ENCODE results near the gene XYLT2. TPM values are rescaled to one million over a fixed set of nuclear protein-coding genes. Genes with fewer than 3 reads are reported as not detected.

XYLT2 gene
- total RNA-seq, 1 experiment from 2014 or later, result 26.4 TPM

DNA sequence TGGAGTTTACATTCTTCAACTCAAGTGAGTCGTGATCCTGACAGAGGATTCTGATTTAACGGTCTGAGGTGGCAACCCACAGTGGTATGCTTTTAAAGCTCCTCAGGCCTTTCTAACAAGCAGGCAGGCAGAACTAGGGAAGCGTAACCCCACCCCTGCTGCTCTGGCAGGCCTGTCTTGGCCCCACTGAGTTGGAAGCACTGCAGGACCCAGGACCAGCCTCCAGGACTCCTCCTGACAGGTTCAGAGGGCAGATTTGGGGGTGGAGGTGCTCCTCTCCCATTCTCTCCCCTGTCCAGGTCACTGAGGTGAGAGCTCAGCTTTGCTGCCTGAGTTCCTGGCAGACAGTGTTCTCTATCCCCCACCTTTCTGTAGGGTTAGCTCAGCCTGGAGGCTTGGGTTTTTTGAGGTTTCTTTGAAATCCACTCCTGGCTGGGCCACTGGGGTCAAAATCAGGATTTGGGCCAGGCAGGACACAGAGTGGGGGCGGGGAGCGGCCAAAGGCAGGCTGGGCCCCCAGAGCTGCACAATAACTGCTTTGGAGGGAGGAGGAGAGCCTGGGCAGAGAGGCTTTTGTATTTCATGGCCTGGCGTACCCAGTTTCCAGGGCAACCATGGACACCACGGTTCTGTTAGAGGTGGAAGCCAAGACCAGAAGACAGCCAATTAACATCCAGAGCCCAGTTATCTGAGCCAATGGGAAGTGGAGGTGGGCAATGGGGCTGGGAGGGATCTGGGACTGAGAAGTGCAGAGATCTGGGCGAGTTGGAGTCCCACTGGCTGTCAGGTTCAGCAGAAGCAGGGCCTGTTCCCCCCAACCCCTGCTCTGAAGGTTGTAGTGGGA is 17.5 kb downstream of the XYLT2 start:
- H3K9me3 ChIP-seq (ENCODE audit: control insufficient read depth, low read depth, low read length), result no peaks in the 10 kb centered on the region
- H3T11ph ChIP-seq (ENCODE audit: low read length), result no peak overlapping the region
- no peak overlapping the region for H4K91ac ChIP-seq (ENCODE audit: insufficient read length, low read depth, low read length)
- no peak overlapping the region for H2AFZ ChIP-seq (ENCODE audit: low read length)
- no peaks in the 10 kb centered on the region for H3K27me3 ChIP-seq (ENCODE audit: insufficient read depth, low read length)
- DNase-seq, result peak; percentile 97
- no peak overlapping the region for H4K8ac ChIP-seq (replicated peaks; ENCODE audit: insufficient read length, low read depth, low read length)
- no peak overlapping the region for H3K14ac ChIP-seq (ENCODE audit: insufficient read depth, low read length)
- H3K18ac ChIP-seq (ENCODE audit: insufficient read length, low read depth, low read length), result no peak overlapping the region
- H3K23me2 ChIP-seq (ENCODE audit: insufficient read length, low read depth, low read length, poor library complexity, severe bottlenecking), result no peaks in the 10 kb centered on the region
- no peak overlapping the region for H3K56ac ChIP-seq (ENCODE audit: insufficient read length, low read depth, low read length)
- peaks cover 3% of the 10 kb centered on the region for H4K20me1 ChIP-seq (ENCODE audit: control insufficient read depth, insufficient read depth, insufficient read length)
- no peak overlapping the region for H3K27ac ChIP-seq (ENCODE audit: insufficient read length, low read depth, low read length)
- H2AK5ac ChIP-seq (ENCODE audit: insufficient read length, low read length), result no peak overlapping the region
- H3K4me2 ChIP-seq (ENCODE audit: insufficient read depth, insufficient read length, low read length), result no peak overlapping the region
- no peak overlapping the region for H2BK15ac ChIP-seq (ENCODE audit: low read depth, low read length)
- H2BK120ac ChIP-seq (ENCODE audit: low read depth, low read length, poor library complexity, severe bottlenecking), result no peak overlapping the region
- H2BK20ac ChIP-seq (ENCODE audit: low read depth, low read length, poor library complexity, severe bottlenecking), result no peak overlapping the region
- no peak overlapping the region for H3K23ac ChIP-seq (ENCODE audit: insufficient read length, low read depth, low read length)
- H3K4me1 ChIP-seq (ENCODE audit: insufficient read depth, low read length), result peaks cover 2% of the 10 kb centered on the region; the same call in 1 of the 2 replicates
- Mint-ChIP-seq H3K4me1 (peaks cover 38 to 40% of the 10 kb centered on the region in 2 experiments), H3K4me3 (no peak overlapping the region), H3K36me3 (ENCODE audit: insufficient read depth in 1 of 3, low read depth in 3 of 3) (peaks cover 16 to 31% (median 31%) of the 10 kb centered on the region in 3 experiments), H3K27ac (peak overlapping the region in 1 of 3 experiments; percentile 75; a peak in 1 of 7 replicates), H3K9me3 (no peaks in the 10 kb centered on the region), H3K27me3 (ENCODE audit: low read depth) (no peaks in the 10 kb centered on the region)
- no peaks in the 10 kb centered on the region for H3K79me1 ChIP-seq (ENCODE audit: insufficient read depth, low read depth, low read length, poor library complexity, severe bottlenecking)
- no peak overlapping the region for H4K5ac ChIP-seq (ENCODE audit: insufficient read length, low read depth, low read length)
- H3K9ac ChIP-seq (ENCODE audit: extremely low read depth, insufficient read length, low read length), result no peak overlapping the region
- TF ChIP-seq, protein P1, sequence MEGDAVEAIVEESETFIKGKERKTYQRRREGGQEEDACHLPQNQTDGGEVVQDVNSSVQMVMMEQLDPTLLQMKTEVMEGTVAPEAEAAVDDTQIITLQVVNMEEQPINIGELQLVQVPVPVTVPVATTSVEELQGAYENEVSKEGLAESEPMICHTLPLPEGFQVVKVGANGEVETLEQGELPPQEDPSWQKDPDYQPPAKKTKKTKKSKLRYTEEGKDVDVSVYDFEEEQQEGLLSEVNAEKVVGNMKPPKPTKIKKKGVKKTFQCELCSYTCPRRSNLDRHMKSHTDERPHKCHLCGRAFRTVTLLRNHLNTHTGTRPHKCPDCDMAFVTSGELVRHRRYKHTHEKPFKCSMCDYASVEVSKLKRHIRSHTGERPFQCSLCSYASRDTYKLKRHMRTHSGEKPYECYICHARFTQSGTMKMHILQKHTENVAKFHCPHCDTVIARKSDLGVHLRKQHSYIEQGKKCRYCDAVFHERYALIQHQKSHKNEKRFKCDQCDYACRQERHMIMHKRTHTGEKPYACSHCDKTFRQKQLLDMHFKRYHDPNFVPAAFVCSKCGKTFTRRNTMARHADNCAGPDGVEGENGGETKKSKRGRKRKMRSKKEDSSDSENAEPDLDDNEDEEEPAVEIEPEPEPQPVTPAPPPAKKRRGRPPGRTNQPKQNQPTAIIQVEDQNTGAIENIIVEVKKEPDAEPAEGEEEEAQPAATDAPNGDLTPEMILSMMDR (conservative IDR thresholded peaks at IDR 0.05), result no peak
- no peak overlapping the region for H2BK12ac ChIP-seq (ENCODE audit: insufficient read length, low read depth, low read length)
- H3K79me2 ChIP-seq (ENCODE audit: insufficient read depth, low read length), result no peaks in the 10 kb centered on the region
- no CpG with 5 or more reads among the region's 8 CpGs for WGBS (ENCODE audit: extremely low coverage, insufficient read length, low lambda C conversion rate)
- H2BK5ac ChIP-seq (ENCODE audit: insufficient read length, low read length), result no peak overlapping the region
- no peak overlapping the region for H3K4ac ChIP-seq (ENCODE audit: low read depth, low read length)
